IMR-90 (cell line): ENCODE measurements around the gene BLOC1S2. TPM values are rescaled to one million over a fixed set of nuclear protein-coding genes. Genes with fewer than 3 reads are reported as not detected.

ENCODE experiments used
- ATAC-seq: fragments of 200-7000 bp; cut with Tn5 transposase; 2 replicates; pipeline ENCODE4 v1.9.1; 2020; ENCODE audit warnings: low read depth, mild to moderate bottlenecking, moderate library complexity
- BruUV-seq: library from RNA; stranded (reverse); fragments of 400-500 nt; replicated peaks from 2 replicates; lab custom pipeline; 2021; lab: Mats Ljungman, UMichigan
- CTCF ChIA-PET: fragments of 300-600 bp; formaldehyde crosslinking; extraction: SDS; loops from one replicate; lab custom pipeline; 2021; ENCODE audit warnings: antibody characterized with exemption; lab: Yijun Ruan, JAX
- POLR2A ChIA-PET: fragments of 300-600 bp; sonication (Branson Sonifier 250); formaldehyde crosslinking; loops from one replicate; lab custom pipeline; 2022; ENCODE audit warnings: antibody characterized with exemption; ENCODE audit not compliant: unreplicated experiment; lab: Charles Lee
- DNase-seq: peaks from one replicate; pipeline ENCODE4 v3.0.0; 2013
- H2AFZ ChIP-seq: replicated peaks from 2 replicates; pipeline ENCODE3; 2013; ENCODE audit warnings: low read length, mild to moderate bottlenecking; ENCODE audit not compliant: poor library complexity
- H2AK5ac ChIP-seq: 2 replicates; pipeline ENCODE4 v1.6.1; 2013; ENCODE audit warnings: low read depth, low read length, inconsistent platforms
- H2AK9ac ChIP-seq: replicated peaks from 2 replicates; pipeline ENCODE3; 2013; ENCODE audit warnings: mild to moderate bottlenecking, low read depth, low read length, moderate library complexity; ENCODE audit not compliant: poor library complexity
- H2BK120ac ChIP-seq: 2 replicates; pipeline ENCODE4 v1.6.1; 2013; ENCODE audit warnings: low read depth, low read length, inconsistent platforms
- H2BK15ac ChIP-seq: 3 replicates; pipeline ENCODE4 v1.6.1; 2013; ENCODE audit warnings: low read depth, low read length, inconsistent platforms
- H2BK20ac ChIP-seq: 2 replicates; pipeline ENCODE4 v1.6.1; 2013; ENCODE audit warnings: low read depth, mild to moderate bottlenecking, inconsistent platforms, low read length, moderate library complexity
- H2BK5ac ChIP-seq: 2 replicates; pipeline ENCODE4 v1.6.1; 2013; ENCODE audit warnings: mild to moderate bottlenecking, low read depth, low read length, inconsistent platforms; ENCODE audit not compliant: poor library complexity, severe bottlenecking
- H3K14ac ChIP-seq: replicated peaks from 2 replicates; pipeline ENCODE4 v1.6.1; 2013; ENCODE audit warnings: low read depth, low read length, inconsistent platforms
- H3K18ac ChIP-seq: 2 replicates; pipeline ENCODE4 v1.6.1; 2013; ENCODE audit warnings: low read depth, low read length, control low read depth
- H3K23ac ChIP-seq: 2 replicates; pipeline ENCODE4 v1.6.1; 2013; ENCODE audit warnings: low read depth, low read length, inconsistent platforms
- H3K27ac ChIP-seq: 2 replicates; pipeline ENCODE4 v1.5.1; 2013; ENCODE audit warnings: mild to moderate bottlenecking, control low read depth, low read length; ENCODE audit not compliant: insufficient read depth
- H3K27me3 ChIP-seq: 2 replicates; pipeline ENCODE4 v1.6.1; 2013; ENCODE audit warnings: low read length; ENCODE audit not compliant: control insufficient read depth, insufficient read depth
- H3K36me3 ChIP-seq: 2 replicates; pipeline ENCODE4 v1.6.1; 2013; ENCODE audit warnings: low read length, mixed read lengths; ENCODE audit not compliant: control insufficient read depth, insufficient read depth
- H3K4ac ChIP-seq: 2 replicates; pipeline ENCODE4 v1.6.1; 2013; ENCODE audit warnings: low read depth, low read length, inconsistent platforms
- H3K4me1 ChIP-seq: 2 replicates; pipeline ENCODE4 v1.6.1; 2013; ENCODE audit warnings: low read length, mixed read lengths; ENCODE audit not compliant: control insufficient read depth, insufficient read depth
- H3K4me2 ChIP-seq: 2 replicates; pipeline ENCODE4 v1.6.1; 2013; ENCODE audit warnings: low read depth, mild to moderate bottlenecking, control low read depth, low read length, moderate library complexity
- H3K4me3 ChIP-seq: 2 replicates; pipeline ENCODE4 v1.5.1; 2013; ENCODE audit warnings: low read depth, mild to moderate bottlenecking, control low read depth, low read length, moderate library complexity; ENCODE audit not compliant: insufficient read depth
- H3K56ac ChIP-seq: 2 replicates; pipeline ENCODE4 v1.6.1; 2013; ENCODE audit warnings: low read length, inconsistent platforms; ENCODE audit not compliant: insufficient read depth; ENCODE audit errors: extremely low read depth
- H3K79me1 ChIP-seq, 2 experiments: 2 replicates each; pipeline ENCODE4 v1.6.1; 2013; ENCODE audit warnings: low read length in 2 of 2, inconsistent platforms in 1 of 2, low read depth in 1 of 2
- H3K9ac ChIP-seq: 2 replicates; pipeline ENCODE4 v1.6.1; 2013; ENCODE audit warnings: low read depth, low read length, control low read depth
- H3K9me1 ChIP-seq: 2 replicates; pipeline ENCODE4 v1.6.1; 2013; ENCODE audit warnings: low read length, inconsistent platforms; ENCODE audit not compliant: insufficient read depth
- H3K9me3 ChIP-seq: 2 replicates; pipeline ENCODE4 v1.6.1; 2013; ENCODE audit warnings: low read length; ENCODE audit not compliant: control insufficient read depth, insufficient read depth
- H4K20me1 ChIP-seq: 2 replicates; pipeline ENCODE4 v1.6.1; 2013; ENCODE audit warnings: low read length, inconsistent platforms; ENCODE audit not compliant: insufficient read depth
- H4K5ac ChIP-seq: 2 replicates; pipeline ENCODE4 v1.6.1; 2013; ENCODE audit warnings: mild to moderate bottlenecking, low read depth, low read length, control low read depth
- H4K8ac ChIP-seq, 2 experiments: 2 replicates each; pipeline ENCODE4 v1.6.1; 2013; ENCODE audit warnings: low read depth in 2 of 2, low read length in 2 of 2, control low read depth in 1 of 2, inconsistent platforms in 1 of 2
- H4K91ac ChIP-seq: 2 replicates; pipeline ENCODE4 v1.6.1; 2013; ENCODE audit warnings: low read depth, low read length, inconsistent platforms; ENCODE audit not compliant: insufficient read depth
- BHLHE40 ChIP-seq: fragments of 150-350 bp; IDR thresholded peaks from 2 replicates; pipeline ENCODE4 v1.6.1; 2016; ENCODE audit warnings: mild to moderate bottlenecking, low read depth, low read length
- CEBPB ChIP-seq: IDR thresholded peaks from 2 replicates; pipeline ENCODE4 v1.6.1; 2012; ENCODE audit warnings: low read depth, low read length, improper control_type of control experiment
- CTCF ChIP-seq: conservative IDR thresholded peaks from 2 replicates; pipeline ENCODE4 v1.5.1; 2012; ENCODE audit warnings: mild to moderate bottlenecking, low read depth, low read length, improper control_type of control experiment
- FOS ChIP-seq: fragments of 150-350 bp; IDR thresholded peaks from 2 replicates; pipeline ENCODE4 v1.6.1; 2016; ENCODE audit warnings: low read depth, low read length
- MAFK ChIP-seq: IDR thresholded peaks from 2 replicates; pipeline ENCODE4 v1.6.1; 2012; ENCODE audit warnings: low read depth, low read length, improper control_type of control experiment
- MAZ ChIP-seq: IDR thresholded peaks from 2 replicates; pipeline ENCODE4 v1.6.1; 2012; ENCODE audit warnings: low read depth, mild to moderate bottlenecking, low read length, improper control_type of control experiment, moderate library complexity, borderline replicate concordance
- MXI1 ChIP-seq: IDR thresholded peaks from 2 replicates; pipeline ENCODE4 v1.6.1; 2012; ENCODE audit warnings: low read depth, mild to moderate bottlenecking, low read length, moderate library complexity, borderline replicate concordance
- NFE2L2 ChIP-seq: fragments of 150-350 bp; IDR thresholded peaks from 2 replicates; pipeline ENCODE4 v1.6.1; 2016; ENCODE audit warnings: low read depth, mild to moderate bottlenecking, low read length
- POLR2A ChIP-seq: IDR thresholded peaks from 2 replicates; pipeline ENCODE4 v1.6.1; 2012; ENCODE audit warnings: mild to moderate bottlenecking, low read depth, low read length
- RAD21 ChIP-seq: IDR thresholded peaks from 2 replicates; pipeline ENCODE4 v1.6.1; 2012; ENCODE audit warnings: low read length, improper control_type of control experiment
- RCOR1 ChIP-seq: IDR thresholded peaks from 2 replicates; pipeline ENCODE4 v1.6.1; 2012; ENCODE audit warnings: mild to moderate bottlenecking, low read length, improper control_type of control experiment; ENCODE audit not compliant: insufficient replicate concordance
- RFX5 ChIP-seq: IDR thresholded peaks from 2 replicates; pipeline ENCODE4 v1.8.0; 2012; ENCODE audit warnings: low read depth, mild to moderate bottlenecking, low read length, moderate library complexity
- SMC3 ChIP-seq: fragments of 150-350 bp; IDR thresholded peaks from 2 replicates; pipeline ENCODE4 v1.6.1; 2016; ENCODE audit warnings: low read depth, mild to moderate bottlenecking, antibody characterized with exemption, low read length, moderate library complexity
- WGBS, 2 experiments: methylation state at CpG; one replicate each; pipeline versions ENCODE4 v1.1.5 to v1.1.7; 2013; ENCODE audit warnings: missing lambda C conversion rate in 2 of 2; ENCODE audit not compliant: insufficient read length in 1 of 2; ENCODE audit errors: extremely low coverage in 2 of 2; 5-methylcytosine and 5-hydroxymethylcytosine counted together
- dilution Hi-C: fragments of 300-500 bp; cut with HindIII; formaldehyde crosslinking; loops from one replicate; pipeline ENCODE4 v1.14.3; 2018; ENCODE audit warnings: low sequenced_read_pairs; ENCODE audit not compliant: unreplicated experiment
- in situ Hi-C: fragments of 300-500 bp; cut with MboI; formaldehyde crosslinking; loops from 3 replicates; pipeline ENCODE4 v1.14.3; 2019; ENCODE audit warnings: low sequenced_read_pairs, inconsistent platforms, mixed read lengths
- intact Hi-C: fragments of 100-400 bp; cut with micrococcal nuclease; formaldehyde crosslinking; loops from 2 replicates; pipeline ENCODE4 v1.10.0; 2022
- polyA plus RNA-seq, 3 experiments: library from polyadenylated mRNA; depleted of rRNA; stranded (reverse); fragments of >200 nt; gene quantifications; 2 replicates each; pipeline ENCODE4 v1.2.3, GENCODE V29; 2012; ENCODE audit warnings: low replicate concordance in 1 of 3
- total RNA-seq: library from RNA; depleted of rRNA; stranded (reverse); fragments of >200 nt; gene quantifications from 2 replicates; pipeline ENCODE4 v1.2.3, GENCODE V29; 2012
- TF ChIP-seq, protein P1 (sequence below): fragments of 150-350 bp; IDR thresholded peaks from 2 replicates; pipeline ENCODE4 v1.6.1; 2017; ENCODE audit warnings: mild to moderate bottlenecking, antibody characterized with exemption, low read length, low read depth
- TF ChIP-seq, protein P2 (sequence below): fragments of 150-350 bp; IDR thresholded peaks from 2 replicates; pipeline ENCODE4 v1.6.1; 2016; ENCODE audit warnings: low read depth, mild to moderate bottlenecking, low read length, moderate library complexity, borderline replicate concordance

Gene BLOC1S2
- total and polyA plus RNA-seq, 2 of the 4 experiments (the other 2 are of a cell fraction) = 26.0 to 28.9 TPM

DNA sequence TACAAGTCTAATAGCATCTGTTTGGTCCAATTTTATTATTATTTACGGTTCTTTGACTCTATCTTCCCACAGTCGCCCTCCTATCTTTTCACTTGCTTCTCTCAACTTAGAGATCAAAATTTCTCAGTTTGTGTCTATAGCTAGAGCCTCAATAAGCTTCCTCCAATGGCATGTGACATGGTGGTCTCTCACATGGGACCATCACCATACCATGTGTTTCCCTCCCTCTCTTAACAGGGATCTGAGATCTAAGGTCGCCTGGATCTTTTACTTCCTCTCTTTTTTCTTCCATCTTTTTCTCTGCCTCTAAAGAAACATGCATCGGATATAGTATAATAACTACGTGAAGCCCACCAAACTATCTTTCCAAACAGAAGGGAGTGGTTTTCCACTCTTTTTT lies 41.7 kb upstream of the BLOC1S2 start:
- no peaks in the 10 kb centered on the region for H3K9me3 ChIP-seq
- TF ChIP-seq RFX5 = no peak
- TF ChIP-seq CEBPB = no peak
- no peak for TF ChIP-seq POLR2A
- no peak for TF ChIP-seq CTCF
- TF ChIP-seq RCOR1 = no peak
- no peak for TF ChIP-seq MAZ
- TF ChIP-seq BHLHE40 = no peak
- TF ChIP-seq, protein P1, sequence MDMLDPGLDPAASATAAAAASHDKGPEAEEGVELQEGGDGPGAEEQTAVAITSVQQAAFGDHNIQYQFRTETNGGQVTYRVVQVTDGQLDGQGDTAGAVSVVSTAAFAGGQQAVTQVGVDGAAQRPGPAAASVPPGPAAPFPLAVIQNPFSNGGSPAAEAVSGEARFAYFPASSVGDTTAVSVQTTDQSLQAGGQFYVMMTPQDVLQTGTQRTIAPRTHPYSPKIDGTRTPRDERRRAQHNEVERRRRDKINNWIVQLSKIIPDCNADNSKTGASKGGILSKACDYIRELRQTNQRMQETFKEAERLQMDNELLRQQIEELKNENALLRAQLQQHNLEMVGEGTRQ = no peak
- no peak for TF ChIP-seq FOS
- TF ChIP-seq RAD21 = no peak
- TF ChIP-seq MAFK = no peak
- TF ChIP-seq MXI1 = no peak
- TF ChIP-seq SMC3 = no peak
- TF ChIP-seq, protein P2, sequence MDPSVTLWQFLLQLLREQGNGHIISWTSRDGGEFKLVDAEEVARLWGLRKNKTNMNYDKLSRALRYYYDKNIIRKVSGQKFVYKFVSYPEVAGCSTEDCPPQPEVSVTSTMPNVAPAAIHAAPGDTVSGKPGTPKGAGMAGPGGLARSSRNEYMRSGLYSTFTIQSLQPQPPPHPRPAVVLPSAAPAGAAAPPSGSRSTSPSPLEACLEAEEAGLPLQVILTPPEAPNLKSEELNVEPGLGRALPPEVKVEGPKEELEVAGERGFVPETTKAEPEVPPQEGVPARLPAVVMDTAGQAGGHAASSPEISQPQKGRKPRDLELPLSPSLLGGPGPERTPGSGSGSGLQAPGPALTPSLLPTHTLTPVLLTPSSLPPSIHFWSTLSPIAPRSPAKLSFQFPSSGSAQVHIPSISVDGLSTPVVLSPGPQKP = no peak
- TF ChIP-seq NFE2L2 = no peak
- no peak overlapping the region for H2AK9ac ChIP-seq
- H3K18ac ChIP-seq = no peak overlapping the region
- no peak overlapping the region for H3K14ac ChIP-seq
- dilution Hi-C loops = no loop called here
- H4K91ac ChIP-seq = no peak overlapping the region
- no peaks in the 10 kb centered on the region for H3K79me1 ChIP-seq
- no peak overlapping the region for H2BK5ac ChIP-seq
- DNase-seq = no peak
- H3K4me3 ChIP-seq = no peak overlapping the region
- in situ Hi-C loops = loop anchor here (25.0 kb wide), 1 partner anchor 559 kb away; no protein-coding TSS in a partner anchor
- ATAC-seq = no peak
- no peak overlapping the region for H3K9ac ChIP-seq
- no peaks in the 10 kb centered on the region for H3K9me1 ChIP-seq
- H3K56ac ChIP-seq = no peak overlapping the region
- H2BK20ac ChIP-seq = no peak overlapping the region
- no peak overlapping the region for H2AFZ ChIP-seq
- H3K36me3 ChIP-seq = no peaks in the 10 kb centered on the region
- no peaks in the 10 kb centered on the region for H3K4me1 ChIP-seq
- no peak overlapping the region for H3K27ac ChIP-seq
- H2AK5ac ChIP-seq = no peak overlapping the region
- H4K5ac ChIP-seq = no peak overlapping the region
- ChIA-PET POLR2A (no interaction called here), CTCF (no interaction called here)
- intact Hi-C loops = no loop called here
- no peak overlapping the region for H3K4ac ChIP-seq
- H4K20me1 ChIP-seq = no peaks in the 10 kb centered on the region
- H2BK15ac ChIP-seq = no peak overlapping the region
- H2BK120ac ChIP-seq = no peak overlapping the region
- no peak overlapping the region for H3K23ac ChIP-seq
- H3K4me2 ChIP-seq = no peak overlapping the region
- peaks cover 50% of the 10 kb centered on the region for H3K27me3 ChIP-seq
- no CpG with 5 or more reads among the region's 5 CpGs for WGBS, 2 experiments
- no peak overlapping the region for H4K8ac ChIP-seq
- BruUV-seq = no TSS peak
